Measurements from ENCODE around the gene TNFRSF21. TPM values are rescaled to one million over a fixed set of nuclear protein-coding genes. Genes with fewer than 3 reads are reported as not detected.
A peak's percentile ranks its signal among the peaks of the same experiment; 100 is the strongest.

Gene TNFRSF21
- polyA plus RNA-seq, 1 donor (not counting 4 experiments of a cell fraction or from before 2014, with no cell fraction given) = 50.2 TPM

DNA sequence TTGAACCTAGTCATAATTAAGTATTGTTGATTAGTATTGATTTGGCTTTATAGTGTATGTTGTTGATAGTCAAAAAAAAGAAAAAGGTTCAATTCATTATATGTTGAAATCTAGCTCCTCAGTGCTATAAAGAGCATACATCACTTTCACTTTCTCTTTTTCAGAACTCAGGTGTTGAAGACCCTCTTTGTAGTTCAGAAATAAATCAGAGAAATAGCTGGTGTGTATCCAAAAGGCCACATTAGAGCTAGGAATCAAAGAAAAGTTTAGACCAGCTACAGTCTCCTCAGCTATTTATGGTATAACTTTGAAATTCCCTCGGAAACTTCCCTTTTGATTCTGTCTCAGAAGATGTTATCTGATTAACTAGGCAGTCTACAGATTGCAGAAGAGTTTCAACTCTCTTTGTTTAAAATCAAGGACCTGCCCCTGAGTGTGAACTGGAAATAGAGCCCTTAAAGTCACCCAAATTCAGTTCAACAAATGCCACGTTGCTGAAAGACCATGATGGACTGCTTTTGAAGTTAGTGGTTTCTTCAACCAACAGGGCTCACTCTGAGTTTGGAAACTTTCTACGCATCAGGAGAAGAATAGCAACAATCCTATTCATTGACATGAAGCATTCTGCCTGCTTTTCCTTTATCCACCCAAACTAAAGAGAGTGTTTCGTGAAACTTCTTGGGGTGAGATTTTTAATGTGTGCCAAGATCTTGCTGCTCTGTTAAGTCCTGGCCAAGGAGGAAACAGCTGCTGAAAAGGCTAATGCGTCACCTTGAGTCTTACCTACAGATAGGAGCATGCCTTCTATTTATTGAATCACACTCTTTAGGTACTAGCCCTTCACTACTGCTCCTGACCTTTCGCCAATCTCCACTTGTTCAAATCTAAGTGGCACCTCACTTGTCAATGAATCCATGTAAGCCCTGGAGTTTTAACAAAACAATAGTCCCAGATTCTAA is 111.7 kb downstream of the TNFRSF21 start:
- peak overlapping the region; percentile 61 for H3K9ac ChIP-seq (ENCODE audit: control insufficient read depth, extremely low read depth, insufficient read depth, low read length)
- peak overlapping the region; percentile 91 for H2AFZ ChIP-seq (ENCODE audit: control insufficient read depth, low read length)
- H3K4me1 ChIP-seq (ENCODE audit: control insufficient read depth, extremely low read depth, insufficient read depth, low read length) = peaks cover 13% of the 10 kb centered on the region
- H3K9me1 ChIP-seq (ENCODE audit: control insufficient read depth, extremely low read depth, insufficient read depth, low read length) = no peaks in the 10 kb centered on the region
- no peaks in the 10 kb centered on the region for H3K27me3 ChIP-seq (ENCODE audit: control insufficient read depth, extremely low read depth, insufficient read depth, low read length)
- no peaks in the 10 kb centered on the region for H4K20me1 ChIP-seq (ENCODE audit: control insufficient read depth, extremely low read depth, insufficient read depth, low read length)
- peak overlapping the region; percentile 39 for H3K27ac ChIP-seq (ENCODE audit: control insufficient read depth, insufficient read depth, low read length)
- H3K4me2 ChIP-seq (ENCODE audit: control insufficient read depth, extremely low read depth, insufficient read depth, low read depth, low read length) = peak overlapping the region; percentile 83
- peak overlapping the region in 2 of 3 experiments; percentile 61 to 66 for H3K4me3 ChIP-seq (ENCODE audit: control insufficient read depth in 2 of 3, extremely low read depth in 1 of 3, insufficient read depth in 2 of 3, low read depth in 1 of 3, low read length in 3 of 3)
- peak; percentile 70 for FAIRE-seq
- no peak for DNase-seq (ENCODE audit: low read depth, low spot score)
- dilution Hi-C loops (cut with MboI; ENCODE audit: extremely low pct_ligation_motif_present, low sequenced_read_pairs) = no loop called here
- H3K79me2 ChIP-seq (ENCODE audit: control insufficient read depth, insufficient read depth, low read length) = no peaks in the 10 kb centered on the region
- H3K9me3 ChIP-seq (ENCODE audit: control insufficient read depth, low read depth, low read length) = no peaks in the 10 kb centered on the region
- H3K36me3 ChIP-seq (ENCODE audit: control insufficient read depth in 2 of 2, extremely low read depth in 1 of 2, insufficient read depth in 2 of 2, low read length in 2 of 2) = no peaks in the 10 kb centered on the region
- TF ChIP-seq EZH2 (IDR thresholded peaks at IDR 0.05; ENCODE audit: low read length) (no peak), CTCF (optimal IDR thresholded peaks at IDR 0.05 in 1 of 3, IDR thresholded peaks at IDR 0.05 in 1 of 3, conservative IDR thresholded peaks at IDR 0.05 in 1 of 3; ENCODE audit: extremely low read depth in 1 of 3, insufficient read depth in 2 of 3, low read length in 3 of 3) (no peak)

DNA sequence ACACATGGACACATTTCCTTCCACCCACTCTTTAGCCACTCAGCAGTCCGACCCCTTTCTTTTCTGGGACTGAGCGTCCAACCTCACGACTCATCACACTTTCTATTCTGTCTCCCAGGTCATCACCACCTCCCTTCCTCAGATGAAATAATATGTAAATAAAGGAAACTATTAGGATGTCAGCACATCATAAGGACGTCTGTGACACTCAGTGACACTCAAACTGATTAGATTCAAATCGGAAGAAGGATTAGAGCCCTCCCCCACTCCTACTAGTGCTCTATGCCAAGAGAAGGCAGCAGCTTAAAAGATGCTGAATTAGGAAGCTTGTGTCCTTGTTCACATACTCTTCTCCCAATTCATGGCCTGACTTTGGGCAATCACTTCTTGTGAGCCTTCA is 113.6 kb downstream of the TNFRSF21 start:
- no peak for DNase-seq (ENCODE audit: low read depth, low spot score)
- peaks cover 13% of the 10 kb centered on the region for H3K4me1 ChIP-seq (ENCODE audit: control insufficient read depth, extremely low read depth, insufficient read depth, low read length)
- no peak overlapping the region for H3K4me3 ChIP-seq (ENCODE audit: control insufficient read depth in 2 of 3, extremely low read depth in 1 of 3, insufficient read depth in 2 of 3, low read depth in 1 of 3, low read length in 3 of 3)
- H3K27me3 ChIP-seq (ENCODE audit: control insufficient read depth, extremely low read depth, insufficient read depth, low read length) = no peaks in the 10 kb centered on the region
- no peak for TF ChIP-seq EZH2 (IDR thresholded peaks at IDR 0.05; ENCODE audit: low read length)
- TF ChIP-seq CTCF (optimal IDR thresholded peaks at IDR 0.05 in 1 of 3, IDR thresholded peaks at IDR 0.05 in 1 of 3, conservative IDR thresholded peaks at IDR 0.05 in 1 of 3; ENCODE audit: extremely low read depth in 1 of 3, insufficient read depth in 2 of 3, low read length in 3 of 3) = no peak
- dilution Hi-C loops (cut with MboI; ENCODE audit: extremely low pct_ligation_motif_present, low sequenced_read_pairs) = no loop called here
- H3K36me3 ChIP-seq (ENCODE audit: control insufficient read depth in 2 of 2, extremely low read depth in 1 of 2, insufficient read depth in 2 of 2, low read length in 2 of 2) = no peaks in the 10 kb centered on the region
- H3K9me3 ChIP-seq (ENCODE audit: control insufficient read depth, low read depth, low read length) = no peaks in the 10 kb centered on the region
- FAIRE-seq = no peak
- no peak overlapping the region for H3K4me2 ChIP-seq (ENCODE audit: control insufficient read depth, extremely low read depth, insufficient read depth, low read depth, low read length)
- H3K9ac ChIP-seq (ENCODE audit: control insufficient read depth, extremely low read depth, insufficient read depth, low read length) = no peak overlapping the region
- H2AFZ ChIP-seq (ENCODE audit: control insufficient read depth, low read length) = no peak overlapping the region
- no peaks in the 10 kb centered on the region for H3K79me2 ChIP-seq (ENCODE audit: control insufficient read depth, insufficient read depth, low read length)
- no peaks in the 10 kb centered on the region for H4K20me1 ChIP-seq (ENCODE audit: control insufficient read depth, extremely low read depth, insufficient read depth, low read length)
- no peak overlapping the region for H3K27ac ChIP-seq (ENCODE audit: control insufficient read depth, insufficient read depth, low read length)
- H3K9me1 ChIP-seq (ENCODE audit: control insufficient read depth, extremely low read depth, insufficient read depth, low read length) = no peaks in the 10 kb centered on the region
